Stimulated activated CD4-positive, alpha-beta T cell treated with anti-CD3 and anti-CD28 coated beads, Interleukin-15, amount 100 ng/mL, for 1 hour (primary cell): Measurements from ENCODE around the gene SLC11A1.

Experiments
- DNase-seq, 2 donors: peaks; one replicate each; pipeline ENCODE4 v3.0.0-alpha.2; 2020; ENCODE audit warnings: low read depth in 1 of 2, low spot score in 1 of 2

Gene SLC11A1, protein sequence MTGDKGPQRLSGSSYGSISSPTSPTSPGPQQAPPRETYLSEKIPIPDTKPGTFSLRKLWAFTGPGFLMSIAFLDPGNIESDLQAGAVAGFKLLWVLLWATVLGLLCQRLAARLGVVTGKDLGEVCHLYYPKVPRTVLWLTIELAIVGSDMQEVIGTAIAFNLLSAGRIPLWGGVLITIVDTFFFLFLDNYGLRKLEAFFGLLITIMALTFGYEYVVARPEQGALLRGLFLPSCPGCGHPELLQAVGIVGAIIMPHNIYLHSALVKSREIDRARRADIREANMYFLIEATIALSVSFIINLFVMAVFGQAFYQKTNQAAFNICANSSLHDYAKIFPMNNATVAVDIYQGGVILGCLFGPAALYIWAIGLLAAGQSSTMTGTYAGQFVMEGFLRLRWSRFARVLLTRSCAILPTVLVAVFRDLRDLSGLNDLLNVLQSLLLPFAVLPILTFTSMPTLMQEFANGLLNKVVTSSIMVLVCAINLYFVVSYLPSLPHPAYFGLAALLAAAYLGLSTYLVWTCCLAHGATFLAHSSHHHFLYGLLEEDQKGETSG

DNA sequence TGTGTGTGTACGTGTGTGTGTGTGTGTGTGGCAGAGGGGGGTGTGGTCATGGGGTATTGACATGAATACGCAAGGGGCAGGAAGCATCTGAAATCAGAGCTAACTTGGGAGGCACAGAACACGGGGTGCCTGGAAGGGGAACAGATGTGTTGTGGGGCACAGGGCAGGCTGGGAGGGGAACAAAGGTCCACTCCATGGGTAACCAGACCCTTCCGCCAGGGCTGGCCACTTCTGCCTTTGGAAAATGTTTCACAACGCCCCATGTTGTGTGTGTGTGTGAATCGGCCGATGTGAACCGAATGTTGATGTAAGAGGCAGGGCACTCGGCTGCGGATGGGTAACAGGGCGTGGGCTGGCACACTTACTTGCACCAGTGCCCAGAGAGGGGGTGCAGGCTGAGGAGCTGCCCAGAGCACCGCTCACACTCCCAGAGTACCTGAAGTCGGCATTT is at the start of gene SLC11A1:
Gene SLC11A1, plus strand, starts transcription at position 358 of the 451 bp plus-strand sequence. CDS start 96 bp downstream, outside the sequence.
- no peak for DNase-seq

DNA sequence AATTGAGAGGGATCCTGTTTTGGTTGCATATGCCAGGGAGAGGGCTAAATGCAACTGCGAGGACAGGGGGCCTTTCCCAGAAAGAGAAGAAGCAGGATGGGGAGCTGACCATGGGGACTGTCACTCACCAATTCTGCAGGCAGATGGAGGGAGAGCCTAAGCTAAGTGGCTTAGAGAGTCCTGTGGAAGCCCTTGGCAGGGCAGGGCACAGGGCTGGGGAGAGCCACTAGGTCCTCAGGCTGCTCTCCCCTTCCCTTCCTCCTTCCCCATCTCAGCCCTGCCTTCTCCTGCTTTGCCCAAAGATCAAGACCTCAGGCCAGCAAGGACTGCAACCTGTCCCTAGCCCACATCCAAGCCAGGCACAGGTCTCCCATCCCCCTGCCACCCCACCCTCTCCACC is 49.8 kb upstream of the SLC11A1 start:
- no peak for DNase-seq

DNA sequence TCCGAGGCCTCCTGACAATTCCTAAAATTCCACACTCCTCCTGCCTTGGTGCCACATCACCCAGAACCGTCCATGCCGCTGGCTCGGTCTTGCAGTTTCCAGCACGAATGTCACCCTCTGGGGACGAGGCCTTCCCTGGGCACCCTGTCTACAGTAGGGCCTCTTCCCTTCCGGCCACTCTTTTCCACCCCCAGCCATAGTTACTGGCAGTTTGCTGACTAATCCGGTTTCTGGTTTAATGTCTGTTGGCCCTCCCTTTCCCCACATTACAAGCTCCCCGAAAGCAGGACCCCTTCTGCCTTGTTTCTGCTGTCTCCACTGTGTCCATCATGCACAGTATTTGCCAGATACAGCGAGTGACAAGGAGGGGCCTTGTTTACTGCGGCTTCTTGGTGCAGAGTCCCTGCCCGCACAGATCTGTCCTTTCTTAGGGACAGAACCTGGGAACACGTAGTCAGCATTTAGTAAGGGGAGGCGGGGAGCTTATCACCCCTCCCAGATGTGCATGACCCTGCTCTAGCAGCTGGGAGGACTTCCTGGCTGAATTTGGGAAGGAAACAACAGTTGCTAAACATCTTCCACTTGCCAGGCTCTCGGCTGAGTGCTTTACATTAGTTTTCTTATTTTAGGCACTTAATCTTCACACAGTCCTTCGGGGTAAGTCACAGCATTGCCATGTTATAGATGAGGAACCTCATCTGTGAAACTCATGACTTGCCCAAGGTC is 49.0 kb upstream of the SLC11A1 start:
- DNase-seq: no peak

DNA sequence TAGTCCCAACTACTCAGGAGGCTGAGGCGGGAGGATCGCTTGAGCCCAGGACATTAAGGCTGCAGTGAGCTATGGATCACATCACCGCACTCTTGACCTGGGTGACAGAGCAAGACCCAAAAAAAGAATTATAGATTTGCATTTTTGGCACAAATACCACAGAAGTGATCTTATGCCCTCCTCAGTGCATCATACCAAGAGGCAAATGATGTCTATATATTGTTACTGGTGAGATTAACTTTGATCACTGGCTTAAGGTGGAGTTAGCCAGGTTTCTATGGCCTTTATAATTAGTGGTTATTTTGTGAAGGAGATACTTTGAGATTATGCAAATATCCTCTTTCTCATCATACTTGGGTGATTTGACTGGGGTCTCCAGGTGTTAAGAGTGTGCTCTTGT is 47.5 kb upstream of the SLC11A1 start:
- DNase-seq: no peak

DNA sequence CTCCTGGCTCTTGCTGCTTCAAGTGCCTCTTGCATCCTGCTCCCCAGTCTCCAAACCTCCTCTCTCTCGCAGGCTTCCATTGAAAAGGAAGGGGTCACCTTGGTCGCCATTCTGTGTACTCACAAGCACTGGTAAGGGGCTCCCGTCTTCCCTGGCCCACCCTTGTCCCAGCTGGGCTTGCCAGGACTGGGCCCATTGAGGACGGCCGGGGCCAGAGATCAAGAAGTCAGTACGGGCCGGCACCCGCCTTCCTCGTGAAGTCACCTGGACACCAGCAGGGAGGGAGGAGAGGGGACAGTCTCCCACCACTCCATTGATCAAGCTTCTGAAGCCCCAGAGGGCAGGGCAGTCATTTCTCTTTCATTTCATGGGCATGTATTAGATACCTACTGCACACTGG is 41.4 kb upstream of the SLC11A1 start:
- no peak for DNase-seq

DNA sequence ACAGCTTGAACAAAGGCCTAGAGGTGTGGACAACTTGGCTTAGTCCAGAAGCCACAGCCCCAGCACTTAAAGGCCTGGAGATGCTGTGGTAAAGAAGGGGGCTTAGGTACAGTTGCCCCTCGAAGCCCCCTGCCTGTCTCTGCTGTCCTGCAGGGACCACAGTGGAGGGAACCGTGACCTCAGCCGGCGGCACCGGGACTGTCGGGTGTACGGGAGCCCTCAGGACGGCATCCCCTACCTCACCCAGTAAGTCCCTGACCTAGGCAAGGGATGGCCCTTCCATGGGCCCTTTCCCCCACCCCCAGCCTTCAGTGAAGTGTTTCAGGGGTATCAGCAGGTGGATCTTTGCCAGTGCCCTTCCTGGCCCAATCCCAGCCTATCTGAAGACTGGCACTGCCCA is 40.7 kb upstream of the SLC11A1 start:
- DNase-seq: no peak

DNA sequence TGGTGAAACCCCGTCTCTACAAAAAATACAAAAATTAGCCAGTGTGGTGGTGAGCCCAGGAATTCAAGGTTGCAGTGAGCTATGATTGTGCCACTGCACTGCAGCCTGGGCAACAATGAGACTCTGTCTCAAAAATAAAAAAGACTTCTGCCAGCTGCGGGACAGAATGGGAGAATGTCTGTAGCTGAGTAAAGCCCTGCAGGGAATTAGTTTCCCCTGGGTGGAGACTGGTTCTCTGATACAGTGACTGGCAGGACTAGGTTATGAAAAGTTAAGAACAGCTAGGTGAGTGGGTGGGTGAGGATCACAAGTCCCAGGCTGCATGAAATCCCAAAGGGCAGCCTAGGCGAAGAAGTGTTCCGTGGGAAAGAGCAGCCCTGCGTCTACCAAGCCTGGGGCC is 39.2 kb upstream of the SLC11A1 start:
- no peak for DNase-seq

DNA sequence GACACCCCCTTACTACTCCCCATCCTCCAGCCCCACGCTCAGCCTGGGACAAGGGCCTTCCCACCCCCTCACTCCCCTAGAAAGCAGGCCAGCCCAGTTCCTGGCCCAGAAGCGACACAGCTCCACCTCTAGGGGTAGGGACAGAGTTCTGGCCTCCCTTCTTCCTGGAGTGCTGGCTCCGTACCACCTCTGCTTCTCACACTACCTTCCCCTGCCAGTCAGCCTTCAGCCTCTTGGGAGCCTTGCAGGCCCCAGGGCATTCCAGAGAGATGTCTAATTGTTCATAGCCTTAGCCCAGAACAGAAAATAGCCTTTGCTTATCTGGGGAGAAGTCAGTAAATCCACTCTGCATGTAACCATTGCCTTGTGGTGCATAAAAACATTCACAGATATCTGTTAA is 38.5 kb upstream of the SLC11A1 start:
- no peak for DNase-seq

DNA sequence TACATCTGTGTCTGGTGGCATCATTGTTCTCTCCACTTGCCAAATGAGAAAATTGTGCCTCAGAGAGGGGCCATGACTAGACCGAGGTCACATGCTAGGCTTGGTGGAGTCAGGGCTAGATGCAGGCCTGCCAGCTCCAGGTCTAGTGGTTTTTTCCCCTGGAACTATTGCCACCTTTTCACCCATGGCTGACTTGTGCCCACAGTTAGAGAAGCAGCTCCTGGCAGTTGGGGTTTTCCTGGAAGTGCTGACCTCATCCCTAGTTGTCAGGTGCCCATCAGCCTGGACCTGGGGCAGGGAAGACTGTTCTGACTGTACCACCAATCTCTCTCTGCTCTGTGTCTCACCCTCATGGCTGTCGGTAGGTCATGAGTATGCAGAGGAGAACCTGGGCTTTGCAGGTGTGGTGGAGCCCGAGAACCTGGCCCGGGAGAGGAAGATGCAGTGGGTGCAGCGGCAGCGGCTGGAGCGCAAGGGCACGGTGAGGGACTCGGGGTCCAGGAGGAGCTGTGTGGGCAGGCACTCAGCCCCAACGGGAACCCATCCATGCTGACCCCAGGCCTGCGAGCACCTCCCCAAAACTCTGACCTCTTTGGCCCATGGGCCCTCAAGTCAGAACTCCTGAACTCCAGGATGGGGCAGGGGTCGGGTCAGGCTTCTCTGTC is 37.9 kb upstream of the SLC11A1 start:
- DNase-seq: no peak

DNA sequence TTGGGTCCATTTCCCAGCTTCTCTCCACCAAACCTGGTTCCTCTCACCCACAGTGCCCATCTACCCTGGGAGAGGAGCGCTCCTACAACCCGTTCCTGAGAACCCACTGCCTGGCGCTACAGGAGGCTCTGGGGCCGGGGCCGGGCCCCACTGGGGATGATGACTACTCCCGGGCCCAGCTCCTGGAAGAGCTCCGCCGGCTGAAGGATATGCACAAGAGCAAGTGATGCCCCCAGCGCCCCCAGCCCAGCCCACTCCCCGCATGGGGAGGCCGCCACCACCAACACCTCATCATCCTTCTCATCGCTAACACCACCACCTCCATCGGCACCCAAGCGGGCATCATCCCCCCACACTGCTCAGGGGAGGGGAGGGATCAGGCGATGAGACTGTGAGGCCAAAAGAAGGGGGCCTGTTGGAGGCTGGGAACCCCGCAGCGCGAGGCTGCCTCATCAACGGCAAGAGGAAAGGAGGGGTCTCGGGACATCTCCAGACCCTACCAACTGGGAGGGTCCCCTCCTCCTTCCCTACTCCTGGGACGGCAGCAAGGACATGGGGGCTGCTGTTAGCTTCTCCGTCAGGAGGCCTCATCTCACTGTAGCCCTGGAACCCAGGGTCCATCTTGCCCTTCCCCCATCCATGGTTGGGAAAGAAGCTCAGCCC is 37.2 kb upstream of the SLC11A1 start:
- DNase-seq: no peak

DNA sequence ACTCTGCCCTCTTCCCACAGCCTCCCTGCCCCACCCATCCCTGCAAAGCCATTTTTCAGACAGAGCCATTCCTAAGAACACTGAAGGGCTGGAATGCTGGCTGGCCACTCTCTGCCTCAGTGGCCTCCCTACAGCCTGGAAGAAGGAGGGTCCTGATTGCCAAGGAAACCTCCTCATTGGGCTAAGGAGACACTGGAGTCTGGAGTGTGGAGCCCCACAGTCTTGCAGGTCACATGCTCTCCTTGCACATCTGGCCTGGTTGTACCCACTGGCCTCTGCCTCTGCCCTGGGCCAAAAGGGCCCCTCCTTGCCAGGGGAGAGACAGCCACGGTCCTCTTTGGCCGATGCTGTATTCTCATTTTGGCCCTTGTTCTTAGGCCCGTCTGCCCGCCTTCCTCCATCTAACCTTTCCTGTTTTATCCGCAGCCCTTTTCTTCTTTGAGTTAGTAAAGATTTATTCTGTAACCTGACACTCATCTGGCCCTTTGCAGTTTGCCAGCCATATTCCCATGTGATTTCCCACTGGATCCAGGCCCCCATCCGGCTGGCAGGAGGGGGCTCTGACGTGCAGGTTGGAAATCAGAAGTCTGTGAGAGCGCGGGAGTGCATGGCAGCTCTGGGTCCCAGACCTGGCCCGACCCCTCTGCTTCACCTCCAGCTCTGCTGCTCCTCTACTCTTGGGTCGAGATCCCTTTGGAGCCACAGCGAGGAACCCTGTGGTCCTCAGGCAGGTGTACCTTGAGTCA is 36.4 kb upstream of the SLC11A1 start:
- DNase-seq: no peak

DNA sequence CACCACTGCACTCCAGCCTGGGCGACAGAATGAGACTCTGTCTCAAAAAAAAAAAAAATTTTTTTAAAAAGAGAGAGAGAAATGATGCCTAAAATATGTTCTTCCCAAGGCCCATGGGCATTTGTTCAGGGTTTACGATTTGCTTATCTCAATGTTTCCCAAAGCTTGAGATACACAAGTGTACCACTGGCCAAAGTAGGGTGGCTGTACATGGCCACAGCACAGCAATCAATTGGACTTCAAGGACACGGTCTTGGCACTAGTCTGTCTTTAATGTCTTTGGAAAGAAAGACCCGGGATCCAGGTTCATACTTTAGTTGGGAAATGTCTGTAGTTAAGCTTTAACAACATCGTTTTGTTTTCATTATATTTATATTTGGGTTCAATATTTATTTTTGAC is 34.9 kb upstream of the SLC11A1 start:
- DNase-seq: no peak

DNA sequence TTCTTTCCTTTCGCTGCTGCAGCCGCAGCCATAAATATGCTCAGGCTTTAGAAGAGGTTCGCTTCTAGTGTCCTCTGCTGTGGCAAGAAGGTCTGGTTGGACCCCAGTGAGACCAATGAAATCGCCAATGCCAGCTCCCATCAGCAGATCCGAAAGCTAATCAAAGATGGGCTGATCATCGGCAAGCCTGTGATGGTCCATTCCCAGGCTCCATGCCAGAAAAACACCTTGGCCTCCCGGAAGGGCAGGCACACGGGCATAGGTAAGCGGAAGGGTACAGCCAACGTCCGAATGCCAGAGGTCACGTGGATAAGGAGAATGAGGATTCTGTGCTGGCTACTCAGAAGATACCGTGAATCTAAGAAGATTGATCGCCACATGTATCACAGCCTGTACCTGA is 28.0 kb upstream of the SLC11A1 start:
- no peak for DNase-seq

DNA sequence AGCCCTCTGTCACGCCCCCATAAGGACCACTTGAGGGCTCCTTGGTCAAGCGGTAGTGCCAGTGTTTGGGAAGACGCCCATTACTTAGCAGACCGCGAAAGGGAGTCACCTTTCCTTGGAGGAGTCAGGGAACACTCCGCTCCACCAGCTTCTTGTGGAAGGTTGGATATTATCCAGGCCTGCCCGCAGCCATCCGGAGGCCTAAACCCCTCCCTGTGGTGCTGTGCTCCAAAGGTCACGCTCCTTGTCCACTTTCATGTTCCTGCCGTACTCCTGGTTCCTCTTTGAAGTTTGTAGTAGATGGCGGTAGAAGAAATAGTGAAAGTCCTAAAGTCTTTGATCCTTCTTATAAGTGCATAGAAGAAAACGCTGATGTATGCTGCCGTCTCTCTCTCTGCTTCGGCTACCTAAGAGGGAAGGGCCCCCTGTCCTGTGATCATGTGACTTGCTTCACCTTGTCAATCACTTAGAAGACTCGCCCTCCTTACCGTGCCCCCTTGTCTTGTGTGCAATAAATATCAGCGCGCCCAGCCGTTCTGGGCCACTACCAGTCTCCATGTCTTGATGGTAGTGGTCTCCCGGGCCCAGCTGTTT is 27.1 kb upstream of the SLC11A1 start:
- DNase-seq: no peak

DNA sequence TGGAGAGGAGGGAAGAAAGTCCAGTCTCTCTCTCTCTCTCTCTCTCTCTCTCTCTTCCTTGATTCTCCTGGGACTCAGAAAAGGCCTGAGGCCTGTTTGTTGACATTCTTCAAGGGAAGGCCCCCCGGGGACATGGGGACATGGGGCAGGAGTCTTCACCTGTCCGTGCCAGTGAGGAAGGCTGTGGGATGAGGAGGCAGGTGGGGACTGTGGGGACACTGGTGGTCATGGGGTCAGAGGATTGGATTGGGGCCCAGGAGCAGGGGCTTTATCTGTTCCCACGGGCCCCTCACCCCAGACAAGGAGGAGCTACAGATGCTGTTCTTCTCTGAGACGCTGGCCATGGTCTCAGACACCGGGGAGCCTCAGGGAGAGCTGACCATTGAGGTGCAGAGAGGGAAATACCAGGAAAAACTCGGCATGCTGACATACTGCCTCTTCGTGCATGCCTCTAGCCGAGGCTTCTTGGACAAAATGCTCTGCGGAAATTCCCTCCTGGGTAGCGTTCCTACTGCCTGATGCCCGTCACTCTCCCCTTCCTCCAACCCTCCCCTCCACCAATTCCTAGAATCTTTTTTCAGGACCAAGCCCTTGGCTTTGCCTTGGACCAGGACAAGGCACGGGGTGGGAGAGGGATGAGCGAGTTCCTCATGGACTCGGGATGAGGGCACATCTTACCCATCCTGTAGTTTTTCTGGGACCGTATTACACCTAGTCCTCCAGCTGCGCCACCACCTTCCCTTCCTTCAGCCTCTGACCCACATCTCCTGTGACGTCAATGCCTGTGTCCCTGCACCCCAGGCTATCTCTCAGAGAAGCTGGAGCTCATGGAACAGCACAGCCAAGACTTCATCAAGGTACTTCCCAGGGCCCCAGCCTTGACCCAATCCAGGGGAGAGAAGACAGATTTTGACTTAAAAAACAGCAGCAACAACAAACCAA is 24.6 kb upstream of the SLC11A1 start:
- no peak for DNase-seq

DNA sequence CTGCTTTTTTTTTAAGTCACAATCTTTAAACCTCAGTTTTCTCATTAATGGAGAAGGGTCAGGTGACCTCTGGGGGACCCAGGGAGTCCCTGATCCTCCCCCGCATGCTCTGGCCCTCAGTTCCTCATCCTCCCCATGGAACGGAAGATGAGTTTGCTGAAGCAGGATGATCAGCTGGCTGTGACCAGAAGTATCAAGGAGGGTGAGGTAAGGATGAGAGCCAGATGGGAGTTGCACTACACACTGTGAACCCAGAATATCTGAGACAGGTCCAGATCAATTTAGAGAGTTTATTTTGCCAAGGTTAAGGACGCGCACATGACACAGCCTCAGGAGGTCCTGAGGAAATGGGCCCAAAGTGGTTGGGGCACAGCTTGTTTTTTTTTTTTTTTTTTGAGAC is 21.6 kb upstream of the SLC11A1 start:
- DNase-seq: no peak

DNA sequence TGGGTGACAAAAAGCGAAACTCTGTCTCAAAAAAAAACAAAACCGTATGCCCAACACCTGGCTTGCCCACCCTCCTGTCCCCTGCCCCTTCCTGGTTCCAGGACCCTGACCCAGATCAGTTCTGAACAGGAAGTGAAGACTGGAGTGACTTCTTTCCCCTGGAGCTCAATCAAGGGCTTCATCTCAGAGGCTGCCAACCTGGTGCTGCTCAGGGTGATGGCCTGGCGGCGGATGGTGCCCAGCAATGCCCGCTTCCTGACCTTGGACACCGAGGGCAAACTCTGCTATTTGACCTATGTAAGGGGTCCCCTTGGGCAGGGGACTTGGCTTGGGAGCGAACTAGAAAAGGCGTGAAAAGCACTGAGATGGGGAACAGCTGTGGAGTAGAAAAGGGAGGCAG is 19.5 kb upstream of the SLC11A1 start:
- no peak for DNase-seq

DNA sequence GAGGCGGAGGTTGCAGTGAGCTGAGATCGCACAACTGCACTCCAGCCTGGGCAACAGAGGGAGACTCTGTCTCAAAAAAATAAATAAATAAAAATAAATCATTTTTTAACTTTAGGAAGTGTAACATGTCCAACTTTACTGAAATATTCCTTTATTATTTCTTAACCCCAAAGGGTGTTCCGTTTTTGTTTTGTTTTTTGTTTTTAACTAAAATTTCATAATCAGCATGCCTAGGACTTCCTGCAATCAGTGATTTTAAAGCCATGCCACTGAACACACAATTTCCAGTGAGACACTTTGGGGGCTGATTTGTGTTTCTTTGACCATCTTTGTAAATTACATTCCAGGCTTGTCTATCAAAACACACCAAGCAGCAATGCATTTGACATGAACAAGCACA is 18.3 kb upstream of the SLC11A1 start:
- no peak for DNase-seq

DNA sequence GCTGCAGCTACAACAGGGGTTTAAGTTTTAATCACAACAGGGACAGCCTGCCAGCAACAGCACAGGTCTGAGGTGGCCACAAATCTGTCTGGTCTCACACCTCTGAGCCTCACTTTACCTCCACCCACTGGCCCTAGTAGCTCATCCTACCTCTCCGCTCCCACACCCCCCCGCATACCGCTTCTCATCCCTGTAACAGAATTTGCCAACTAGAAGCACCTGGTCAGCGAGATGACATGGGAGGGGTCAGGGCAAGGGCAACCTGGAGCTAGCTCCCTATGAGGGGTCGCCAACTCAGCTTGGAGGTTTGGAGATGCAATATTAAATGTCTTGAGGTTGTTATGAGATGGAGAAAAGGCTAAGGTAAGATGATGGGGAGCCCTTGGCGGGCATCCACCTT is 17.9 kb upstream of the SLC11A1 start:
- DNase-seq: no peak
